NCI-H748 (cell line): ENCODE data around the gene IGFL4.

Experiments
- DNase-seq: peaks from one replicate; lab custom pipeline; 2025; ENCODE audit not compliant: unreplicated experiment; lab: John Stamatoyannopoulos, UW

The IGFL4 gene

GRCh38 chr19:46040952-46041500, at the start of gene IGFL4:
Gene IGFL4, minus strand, starts transcription at chr19:46041002. Its CDS starts 40 bp downstream, at chr19:46040962.
- peak; percentile 62 for DNase-seq

- DNase-seq = no peak
Measured at GRCh38 chr19:46090444-46090843, 49.6 kb upstream of the IGFL4 start.

- no peak for DNase-seq
Measured at GRCh38 chr19:46089432-46089831, 48.6 kb upstream of the IGFL4 start.

- peak; percentile 21 for DNase-seq
Measured at GRCh38 chr19:46088101-46088500, 47.3 kb upstream of the IGFL4 start.

GRCh38 chr19:46085888-46086287, 45.1 kb upstream of the IGFL4 start:
- no peak for DNase-seq

GRCh38 chr19:46082728-46083050, 41.9 kb upstream of the IGFL4 start:
- no peak for DNase-seq

- peak; percentile 64 for DNase-seq
Measured at GRCh38 chr19:46081928-46082727, 41.3 kb upstream of the IGFL4 start.

GRCh38 chr19:46080561-46080960, 39.8 kb upstream of the IGFL4 start:
- DNase-seq = peak; percentile 42

GRCh38 chr19:46079576-46079975, 38.8 kb upstream of the IGFL4 start:
- no peak for DNase-seq

- DNase-seq = peak; percentile 34
Measured at GRCh38 chr19:46078573-46079332, 38.0 kb upstream of the IGFL4 start.

- DNase-seq = no peak
Measured at GRCh38 chr19:46077815-46078167, 37.0 kb upstream of the IGFL4 start.

GRCh38 chr19:46076951-46077814, 36.4 kb upstream of the IGFL4 start:
- DNase-seq = peak; percentile 97

GRCh38 chr19:46076031-46076880, 35.5 kb upstream of the IGFL4 start:
- DNase-seq = no peak

GRCh38 chr19:46073268-46073922, 32.6 kb upstream of the IGFL4 start:
- DNase-seq = no peak

GRCh38 chr19:46069806-46070341, 29.1 kb upstream of the IGFL4 start:
- no peak for DNase-seq

GRCh38 chr19:46068345-46069258, 27.8 kb upstream of the IGFL4 start:
- DNase-seq = no peak

- DNase-seq = no peak
Measured at GRCh38 chr19:46067691-46068090, 26.9 kb upstream of the IGFL4 start.

GRCh38 chr19:46066471-46066870, 25.7 kb upstream of the IGFL4 start:
- DNase-seq = no peak
